Measurements from ENCODE around the gene FAM181B.
A peak's percentile ranks its signal among the peaks of the same experiment; 100 is the strongest.

DNA sequence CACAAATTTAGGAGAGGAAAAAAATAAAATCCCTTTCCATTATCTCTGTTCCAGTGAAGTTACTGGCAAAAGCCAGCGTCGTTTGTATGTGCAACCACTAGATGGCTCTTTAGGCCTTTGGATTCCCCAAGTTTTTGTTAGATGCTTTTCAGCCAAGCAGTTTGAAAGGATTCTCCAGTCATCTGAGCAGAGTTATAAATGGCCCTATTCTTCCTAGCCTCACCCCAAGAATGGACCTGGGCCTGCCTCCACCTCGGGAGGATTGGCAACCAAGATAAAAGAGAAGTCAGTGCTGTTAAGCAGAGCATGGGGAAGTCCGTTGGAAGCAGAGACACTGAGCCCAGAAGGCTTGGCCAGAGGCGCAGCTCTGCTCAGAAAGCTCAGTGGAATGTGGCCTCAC is 15.4 kb downstream of the FAM181B start:
- TF ChIP-seq, protein P1, sequence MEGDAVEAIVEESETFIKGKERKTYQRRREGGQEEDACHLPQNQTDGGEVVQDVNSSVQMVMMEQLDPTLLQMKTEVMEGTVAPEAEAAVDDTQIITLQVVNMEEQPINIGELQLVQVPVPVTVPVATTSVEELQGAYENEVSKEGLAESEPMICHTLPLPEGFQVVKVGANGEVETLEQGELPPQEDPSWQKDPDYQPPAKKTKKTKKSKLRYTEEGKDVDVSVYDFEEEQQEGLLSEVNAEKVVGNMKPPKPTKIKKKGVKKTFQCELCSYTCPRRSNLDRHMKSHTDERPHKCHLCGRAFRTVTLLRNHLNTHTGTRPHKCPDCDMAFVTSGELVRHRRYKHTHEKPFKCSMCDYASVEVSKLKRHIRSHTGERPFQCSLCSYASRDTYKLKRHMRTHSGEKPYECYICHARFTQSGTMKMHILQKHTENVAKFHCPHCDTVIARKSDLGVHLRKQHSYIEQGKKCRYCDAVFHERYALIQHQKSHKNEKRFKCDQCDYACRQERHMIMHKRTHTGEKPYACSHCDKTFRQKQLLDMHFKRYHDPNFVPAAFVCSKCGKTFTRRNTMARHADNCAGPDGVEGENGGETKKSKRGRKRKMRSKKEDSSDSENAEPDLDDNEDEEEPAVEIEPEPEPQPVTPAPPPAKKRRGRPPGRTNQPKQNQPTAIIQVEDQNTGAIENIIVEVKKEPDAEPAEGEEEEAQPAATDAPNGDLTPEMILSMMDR (IDR thresholded peaks at IDR 0.05; ENCODE audit: insufficient read depth, low read length): peak; percentile 33
- TF ChIP-seq GABPA (IDR thresholded peaks at IDR 0.05; ENCODE audit: low read depth) (no peak), POLR2AphosphoS5 (IDR thresholded peaks at IDR 0.05; ENCODE audit: low read depth) (no peak)

Measured in HL-60 (cell line).